Hepatocyte (in vitro differentiated cells): ENCODE measurements around the gene DLG2. TPM values are rescaled to one million over a fixed set of nuclear protein-coding genes. Genes with fewer than 3 reads are reported as not detected.

Experiments used
- DNase-seq: peaks from one replicate; pipeline ENCODE4 v3.0.0-alpha.2; 2016; ENCODE audit warnings: low spot score
- H2AFZ ChIP-seq: fragments of 200-600 bp; sonication (generic); 2 replicates; pipeline ENCODE4 v1.6.0; 2016; ENCODE audit warnings: antibody characterized with exemption, mild to moderate bottlenecking
- H3K27ac ChIP-seq: fragments of 200-600 bp; sonication (generic); 2 replicates; pipeline ENCODE4 v1.5.1; 2016; ENCODE audit warnings: mild to moderate bottlenecking
- H3K27me3 ChIP-seq: fragments of 200-600 bp; sonication (generic); 2 replicates; pipeline ENCODE4 v1.6.1; 2016
- H3K36me3 ChIP-seq: fragments of 200-600 bp; sonication (generic); replicated peaks from 2 replicates; pipeline ENCODE4 v1.5.1; 2016; ENCODE audit warnings: low read depth; ENCODE audit not compliant: insufficient read depth
- H3K4me1 ChIP-seq: fragments of 200-600 bp; sonication (generic); 2 replicates; pipeline ENCODE4 v1.5.1; 2016; ENCODE audit warnings: mild to moderate bottlenecking, moderate library complexity; ENCODE audit not compliant: insufficient read depth
- H3K4me2 ChIP-seq: fragments of 200-600 bp; sonication (generic); 2 replicates; pipeline ENCODE4 v1.6.0; 2016
- H3K4me3 ChIP-seq: fragments of 200-600 bp; sonication (generic); 2 replicates; pipeline ENCODE4 v1.5.1; 2016; ENCODE audit warnings: mild to moderate bottlenecking
- H3K79me2 ChIP-seq: fragments of 200-600 bp; sonication (generic); 2 replicates; pipeline ENCODE4 v1.6.0; 2017; ENCODE audit warnings: mild to moderate bottlenecking
- H3K9me2 ChIP-seq: fragments of 200-600 bp; sonication (generic); replicated peaks from 2 replicates; pipeline ENCODE4 v1.6.0; 2017; ENCODE audit warnings: mild to moderate bottlenecking; ENCODE audit not compliant: insufficient read depth
- H3K9me3 ChIP-seq: fragments of 200-600 bp; sonication (generic); 2 replicates; pipeline ENCODE4 v1.5.1; 2016; ENCODE audit warnings: low read depth, mild to moderate bottlenecking
- H4K20me1 ChIP-seq: fragments of 200-600 bp; sonication (generic); 2 replicates; pipeline ENCODE4 v1.6.0; 2016; ENCODE audit warnings: mild to moderate bottlenecking; ENCODE audit not compliant: insufficient read depth, poor library complexity, severe bottlenecking
- EZH2 ChIP-seq: fragments of 200-600 bp; sonication (generic); IDR thresholded peaks from 2 replicates; pipeline ENCODE4 v1.6.1; 2016; ENCODE audit warnings: antibody characterized with exemption, mild to moderate bottlenecking, borderline replicate concordance
- EZH2phosphoT487 ChIP-seq: fragments of 200-600 bp; sonication (generic); IDR thresholded peaks from one replicate; pipeline ENCODE4 v1.6.1; 2018; ENCODE audit warnings: antibody characterized with exemption, mild to moderate bottlenecking, low read depth, moderate library complexity; ENCODE audit not compliant: unreplicated experiment, severe bottlenecking
- WGBS: methylation state at CpG from one replicate; pipeline ENCODE4 v1.1.6; 2016; ENCODE audit warnings: low lambda C conversion rate; ENCODE audit errors: missing lambda C conversion rate; 5-methylcytosine and 5-hydroxymethylcytosine counted together
- polyA plus RNA-seq: library from polyadenylated mRNA; unstranded; fragments of >200 nt; fragmentation: Nextera tagmentation; extraction: Ambion mirVana; gene quantifications from 2 replicates; pipeline ENCODE4 v1.2.1, GENCODE V29; 2016
- total RNA-seq: library from RNA; depleted of rRNA; stranded (reverse); fragments of >200 nt; gene quantifications from 2 replicates; pipeline ENCODE4 v1.2.3, GENCODE V29; 2014
- TF ChIP-seq, protein P1 (sequence below): fragments of 200-600 bp; sonication (generic); IDR thresholded peaks from 2 replicates; pipeline ENCODE4 v1.5.1; 2016; ENCODE audit warnings: antibody characterized with exemption, mild to moderate bottlenecking; ENCODE audit not compliant: poor library complexity

The DLG2 gene
- total and polyA plus RNA-seq, 2 experiments from 2014 or later, result 2.6 to 6.8 TPM

DNA sequence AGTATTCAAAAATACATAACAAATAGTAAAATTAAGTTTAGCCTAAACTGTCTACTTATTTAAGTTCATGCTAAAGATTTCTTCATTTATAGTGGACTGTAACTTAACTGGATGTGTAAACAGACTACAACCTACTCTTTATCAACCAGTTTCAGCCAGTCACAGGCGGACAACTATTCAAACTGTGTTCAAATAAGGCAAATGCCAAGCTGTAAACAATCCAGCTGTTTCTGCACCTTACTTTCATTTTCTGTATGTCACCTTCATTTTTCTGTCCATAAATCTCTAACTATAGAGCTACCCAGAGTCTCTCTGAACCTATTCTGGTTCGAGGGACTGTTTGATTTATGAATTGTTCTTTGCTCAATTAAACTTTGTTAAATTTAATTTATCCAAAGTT, 992.8 kb downstream of the DLG2 start:
- Histone ChIP-seq H3K36me3 (no peaks in the 10 kb centered on the region), H3K4me3 (no peak overlapping the region), H3K4me1 (no peaks in the 10 kb centered on the region), H3K9me3 (no peaks in the 10 kb centered on the region), H4K20me1 (no peaks in the 10 kb centered on the region), H2AFZ (no peak overlapping the region), H3K27ac (no peak overlapping the region), H3K27me3 (no peaks in the 10 kb centered on the region), H3K9me2 (no peaks in the 10 kb centered on the region), H3K79me2 (no peaks in the 10 kb centered on the region), H3K4me2 (no peak overlapping the region)
- DNase-seq, result no peak
- TF ChIP-seq, protein P1, sequence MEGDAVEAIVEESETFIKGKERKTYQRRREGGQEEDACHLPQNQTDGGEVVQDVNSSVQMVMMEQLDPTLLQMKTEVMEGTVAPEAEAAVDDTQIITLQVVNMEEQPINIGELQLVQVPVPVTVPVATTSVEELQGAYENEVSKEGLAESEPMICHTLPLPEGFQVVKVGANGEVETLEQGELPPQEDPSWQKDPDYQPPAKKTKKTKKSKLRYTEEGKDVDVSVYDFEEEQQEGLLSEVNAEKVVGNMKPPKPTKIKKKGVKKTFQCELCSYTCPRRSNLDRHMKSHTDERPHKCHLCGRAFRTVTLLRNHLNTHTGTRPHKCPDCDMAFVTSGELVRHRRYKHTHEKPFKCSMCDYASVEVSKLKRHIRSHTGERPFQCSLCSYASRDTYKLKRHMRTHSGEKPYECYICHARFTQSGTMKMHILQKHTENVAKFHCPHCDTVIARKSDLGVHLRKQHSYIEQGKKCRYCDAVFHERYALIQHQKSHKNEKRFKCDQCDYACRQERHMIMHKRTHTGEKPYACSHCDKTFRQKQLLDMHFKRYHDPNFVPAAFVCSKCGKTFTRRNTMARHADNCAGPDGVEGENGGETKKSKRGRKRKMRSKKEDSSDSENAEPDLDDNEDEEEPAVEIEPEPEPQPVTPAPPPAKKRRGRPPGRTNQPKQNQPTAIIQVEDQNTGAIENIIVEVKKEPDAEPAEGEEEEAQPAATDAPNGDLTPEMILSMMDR, result no peak
- TF ChIP-seq EZH2phosphoT487 (no peak), EZH2 (no peak)
- WGBS, result 85% methylated on average over 2 of the region's 2 CpGs

DNA sequence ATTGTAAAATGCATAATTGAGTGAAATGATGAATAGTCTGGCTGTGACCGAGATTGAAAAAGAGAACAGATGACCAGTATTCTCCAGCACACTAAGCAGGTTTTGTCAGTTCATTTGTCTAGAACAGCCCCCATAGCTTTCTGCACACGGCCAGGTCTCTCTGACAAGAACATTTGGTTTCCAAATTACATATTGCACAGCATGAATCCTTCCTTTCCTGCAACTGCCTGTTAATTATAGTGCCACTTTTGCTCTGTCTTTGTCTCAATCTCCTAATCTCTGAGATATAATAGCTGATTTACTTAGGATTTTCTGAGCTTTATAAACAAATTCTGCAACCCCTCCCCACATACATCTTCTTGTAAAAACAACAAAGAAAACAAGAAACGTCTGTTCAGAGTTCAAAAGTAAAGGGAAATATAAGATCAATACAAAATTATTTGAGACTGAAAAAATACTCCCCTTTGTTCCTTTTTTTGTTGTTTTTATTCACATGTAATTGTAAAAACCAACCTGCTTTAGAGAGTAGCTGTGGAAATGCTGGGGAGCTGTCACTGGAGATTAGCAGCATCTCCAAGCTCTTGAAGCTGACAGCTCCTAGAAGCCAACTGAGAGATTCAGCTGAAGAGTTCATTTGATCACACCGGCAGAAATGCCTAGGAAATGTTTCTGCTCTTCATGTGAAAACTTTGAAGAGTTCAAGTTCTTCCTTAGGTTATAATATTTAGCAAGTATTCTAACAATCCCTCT, 998.1 kb downstream of the DLG2 start:
- H3K9me3 ChIP-seq, result no peaks in the 10 kb centered on the region
- no peaks in the 10 kb centered on the region for H3K36me3 ChIP-seq
- H3K27me3 ChIP-seq, result no peaks in the 10 kb centered on the region
- no peak overlapping the region for H2AFZ ChIP-seq
- DNase-seq, result no peak
- no peaks in the 10 kb centered on the region for H3K4me1 ChIP-seq
- no peaks in the 10 kb centered on the region for H3K9me2 ChIP-seq
- no peaks in the 10 kb centered on the region for H4K20me1 ChIP-seq
- H3K4me2 ChIP-seq, result no peak overlapping the region
- H3K4me3 ChIP-seq, result no peak overlapping the region
- H3K79me2 ChIP-seq, result no peaks in the 10 kb centered on the region
- 58% methylated on average over 4 of the region's 4 CpGs for WGBS
- TF ChIP-seq EZH2phosphoT487, result no peak
- TF ChIP-seq EZH2, result no peak
- TF ChIP-seq, protein P1, result no peak
- H3K27ac ChIP-seq, result no peak overlapping the region

DNA sequence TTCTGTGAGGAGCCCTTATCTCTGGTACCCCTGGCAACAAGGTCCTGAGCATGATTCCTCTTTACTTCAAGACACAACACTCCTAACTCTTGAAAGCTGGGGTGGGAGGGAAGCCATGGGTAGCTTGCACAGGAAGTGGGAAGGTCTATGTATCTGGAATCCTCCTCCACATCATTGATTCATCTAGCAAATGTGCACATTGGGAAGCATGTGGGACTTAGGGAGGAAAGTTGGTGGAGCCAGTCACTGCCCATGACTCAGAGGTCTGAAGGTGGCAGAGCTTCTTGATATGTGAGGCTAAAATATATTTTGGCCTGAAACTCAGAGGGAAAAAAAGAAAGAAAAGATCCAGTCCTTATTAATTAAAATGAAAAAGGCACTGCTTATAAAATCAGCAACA, 1000.9 kb downstream of the DLG2 start:
- H3K9me3 ChIP-seq, result no peaks in the 10 kb centered on the region
- H3K4me1 ChIP-seq, result no peaks in the 10 kb centered on the region
- H3K4me3 ChIP-seq, result no peak overlapping the region
- no peaks in the 10 kb centered on the region for H3K79me2 ChIP-seq
- no peak for DNase-seq
- H3K4me2 ChIP-seq, result no peak overlapping the region
- TF ChIP-seq, protein P1, result no peak
- TF ChIP-seq EZH2phosphoT487, result no peak
- no peak for TF ChIP-seq EZH2
- no peak overlapping the region for H2AFZ ChIP-seq
- H3K27me3 ChIP-seq, result no peaks in the 10 kb centered on the region
- no peaks in the 10 kb centered on the region for H3K36me3 ChIP-seq
- no peak overlapping the region for H3K27ac ChIP-seq
- no peaks in the 10 kb centered on the region for H4K20me1 ChIP-seq
- H3K9me2 ChIP-seq, result no peaks in the 10 kb centered on the region
